ENCODE data around the gene CTIF.

GRCh38 chr18:48734460-48734859 lies 195.6 kb downstream of the CTIF start:
- TF ChIP-seq POLR2AphosphoS5 (IDR thresholded peaks at IDR 0.05; ENCODE audit: low read depth, low read length) (no peak), CTCF (IDR thresholded peaks at IDR 0.05) (no peak), SIN3A (IDR thresholded peaks at IDR 0.05; ENCODE audit: borderline replicate concordance, insufficient read depth, low read depth, low read length) (no peak), REST (IDR thresholded peaks at IDR 0.05; ENCODE audit: insufficient read depth in 1 of 2, low read depth in 2 of 2, low read length in 1 of 2) (no peak), TCF7L2 (IDR thresholded peaks at IDR 0.05; ENCODE audit: low read depth, low read length) (no peak)
